GM19468 (cell line): ENCODE measurements around the gene GCG.

Experiments used
- ATAC-seq: cut with Tn5 transposase; IDR thresholded peaks from one replicate; pipeline ENCODE4 v1.9.1; 2021; ENCODE audit warnings: mild to moderate bottlenecking, moderate library complexity, moderate number of reproducible peaks; ENCODE audit not compliant: unreplicated experiment; ENCODE audit errors: extremely low read depth

Gene GCG

DNA sequence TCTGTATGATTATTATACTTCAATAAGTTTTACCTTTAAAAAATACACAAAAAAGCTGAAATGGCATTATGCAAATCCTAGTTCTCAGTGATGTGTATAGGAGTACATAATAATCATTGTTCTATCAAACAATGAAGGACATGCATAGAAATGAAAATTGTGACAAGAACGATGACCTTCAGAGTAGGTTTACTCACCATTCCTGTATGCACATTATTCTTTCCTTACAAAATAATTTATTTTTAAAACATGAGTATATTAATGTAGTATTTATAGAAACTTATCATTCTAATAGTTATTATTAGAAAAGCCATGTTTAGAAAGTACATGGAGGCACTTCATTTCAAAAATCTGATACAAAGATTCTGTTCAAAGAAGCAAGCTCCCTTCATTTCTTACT, 45.3 kb downstream of the GCG start:
- ATAC-seq: no peak

DNA sequence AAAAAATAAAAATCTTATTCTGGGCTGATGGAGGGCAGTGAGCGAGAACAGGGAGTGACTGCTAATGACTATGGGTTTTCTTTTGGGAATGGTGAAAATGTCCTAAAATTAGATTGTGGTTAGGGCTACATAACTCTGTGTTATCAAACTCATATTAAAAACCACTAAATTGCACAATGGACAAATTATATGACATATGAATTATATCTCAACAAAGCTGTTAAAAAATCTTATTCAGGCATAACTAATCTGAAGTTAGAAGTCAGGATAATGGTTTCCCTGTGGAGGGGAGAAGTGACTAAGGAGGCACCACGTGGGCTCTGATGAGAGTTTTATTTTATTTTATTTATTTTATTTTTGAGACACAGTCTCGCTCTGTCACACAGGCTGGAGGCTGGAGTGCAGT, 45.9 kb downstream of the GCG start:
- no peak for ATAC-seq

DNA sequence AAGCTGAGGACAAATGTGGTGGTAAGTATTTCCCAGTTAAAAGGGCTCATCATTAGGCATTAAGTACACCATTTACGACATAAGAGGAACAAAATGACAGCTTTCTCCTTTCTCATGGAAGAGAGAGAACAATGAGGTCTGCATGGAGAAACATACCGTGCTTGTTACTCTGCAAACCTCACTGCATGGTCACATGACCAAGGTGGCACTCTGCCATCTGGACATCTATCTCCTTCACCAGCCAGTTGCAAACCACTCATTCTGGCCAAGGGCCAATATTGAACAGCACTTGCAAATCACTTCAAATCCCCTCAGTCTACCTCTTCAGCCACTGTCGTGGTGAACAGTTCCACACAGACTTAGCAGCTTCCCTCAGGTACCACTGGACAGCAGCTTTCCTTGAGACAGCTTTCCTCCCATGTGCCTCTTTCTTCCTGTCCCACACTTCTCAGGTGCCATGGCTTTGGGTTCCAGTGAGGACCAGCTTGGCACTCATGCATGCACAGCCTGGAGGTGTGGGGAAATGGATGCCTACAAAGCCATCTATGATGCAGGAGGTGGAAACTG, 48.5 kb downstream of the GCG start:
- ATAC-seq: no peak

DNA sequence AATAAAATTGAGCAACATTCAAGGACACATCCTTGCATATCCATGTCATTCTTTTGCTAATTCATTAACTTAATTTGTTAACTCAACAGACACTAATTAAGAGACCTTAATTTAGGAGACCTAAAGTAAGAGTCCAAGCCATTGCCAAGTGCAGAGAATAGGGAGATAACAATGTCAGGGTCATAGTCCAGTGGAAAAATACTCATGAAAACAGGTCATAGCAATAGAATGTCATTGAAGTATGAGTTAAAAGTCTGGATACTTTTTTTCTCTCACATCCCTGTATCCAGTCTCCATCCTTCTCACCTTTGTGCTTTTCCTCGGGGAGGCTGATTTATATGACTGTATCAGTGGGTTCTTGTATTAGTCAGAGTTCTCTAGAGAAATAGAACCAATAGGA, 51.5 kb downstream of the GCG start:
- ATAC-seq: no peak

DNA sequence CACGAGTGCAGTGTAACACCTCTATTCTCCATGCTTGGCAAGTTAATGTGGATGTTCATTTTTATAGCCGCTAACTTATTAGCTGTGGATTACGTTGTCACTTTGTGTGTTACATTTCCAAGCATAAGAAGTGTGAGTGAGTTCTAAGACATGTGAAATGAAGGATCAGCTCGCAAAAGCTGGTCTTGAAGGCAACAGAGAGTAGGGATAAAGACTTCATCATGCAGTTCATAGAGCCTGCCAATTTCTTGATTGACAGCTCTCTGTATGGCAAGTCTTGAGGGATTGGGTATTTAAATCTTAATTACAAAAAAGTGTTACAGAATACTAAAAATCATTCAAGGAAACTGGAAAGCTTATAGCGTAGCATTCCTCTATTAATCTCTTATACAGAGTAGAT, 52.2 kb downstream of the GCG start:
- no peak for ATAC-seq
